Measurements from ENCODE around the gene SGTA.

Gene SGTA

DNA sequence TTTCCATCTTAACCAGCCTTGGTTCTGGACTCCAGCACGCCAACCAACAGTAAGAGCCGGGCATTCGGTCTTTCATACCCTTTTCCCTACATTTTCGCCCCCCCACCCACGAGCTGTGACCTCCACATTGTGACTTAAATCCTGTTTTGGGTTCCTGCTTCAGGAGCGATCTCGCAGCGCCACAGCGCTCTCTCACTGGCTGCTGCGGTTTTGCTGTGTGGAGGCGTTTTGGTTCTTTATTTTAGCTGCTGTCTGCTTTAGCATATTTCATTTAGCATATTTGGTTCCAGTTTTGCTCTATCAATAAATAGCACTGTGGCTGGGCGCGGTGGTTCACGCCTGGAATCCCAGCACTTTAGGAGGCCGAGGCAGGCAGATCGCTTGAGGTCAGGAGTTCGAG is 23.7 kb downstream of the SGTA start:
- Histone ChIP-seq H3K27me3 (ENCODE audit: low read length) (no peaks in the 10 kb centered on the region), H3K36me3 (ENCODE audit: low read length) (no peaks in the 10 kb centered on the region), H3K27ac (ENCODE audit: low read depth, low read length) (no peak overlapping the region), H3K9me2 (replicated peaks; ENCODE audit: insufficient read depth, low read length) (no peaks in the 10 kb centered on the region), H4K20me1 (ENCODE audit: low read depth, low read length) (no peaks in the 10 kb centered on the region), H3K9me3 (ENCODE audit: insufficient read depth, low read length) (no peaks in the 10 kb centered on the region), H3K4me3 (ENCODE audit: insufficient read depth, low read length, poor library complexity, severe bottlenecking) (no peak overlapping the region), H3K9ac (ENCODE audit: low read length) (no peak overlapping the region), H3K4me2 (ENCODE audit: low read depth, low read length, poor library complexity, severe bottlenecking) (no peak overlapping the region), H3F3A (ENCODE audit: insufficient read depth) (no peaks in the 10 kb centered on the region), H2AFZ (ENCODE audit: low read depth, low read length, severe bottlenecking) (no peak overlapping the region), H3K79me2 (ENCODE audit: insufficient read depth, low read length) (no peaks in the 10 kb centered on the region)
- TF ChIP-seq EZH2phosphoT487 (conservative IDR thresholded peaks at IDR 0.05; ENCODE audit: low read length) (no peak), CTCF (IDR thresholded peaks at IDR 0.05; ENCODE audit: insufficient read depth, low read length, poor library complexity, severe bottlenecking) (no peak)

DNA sequence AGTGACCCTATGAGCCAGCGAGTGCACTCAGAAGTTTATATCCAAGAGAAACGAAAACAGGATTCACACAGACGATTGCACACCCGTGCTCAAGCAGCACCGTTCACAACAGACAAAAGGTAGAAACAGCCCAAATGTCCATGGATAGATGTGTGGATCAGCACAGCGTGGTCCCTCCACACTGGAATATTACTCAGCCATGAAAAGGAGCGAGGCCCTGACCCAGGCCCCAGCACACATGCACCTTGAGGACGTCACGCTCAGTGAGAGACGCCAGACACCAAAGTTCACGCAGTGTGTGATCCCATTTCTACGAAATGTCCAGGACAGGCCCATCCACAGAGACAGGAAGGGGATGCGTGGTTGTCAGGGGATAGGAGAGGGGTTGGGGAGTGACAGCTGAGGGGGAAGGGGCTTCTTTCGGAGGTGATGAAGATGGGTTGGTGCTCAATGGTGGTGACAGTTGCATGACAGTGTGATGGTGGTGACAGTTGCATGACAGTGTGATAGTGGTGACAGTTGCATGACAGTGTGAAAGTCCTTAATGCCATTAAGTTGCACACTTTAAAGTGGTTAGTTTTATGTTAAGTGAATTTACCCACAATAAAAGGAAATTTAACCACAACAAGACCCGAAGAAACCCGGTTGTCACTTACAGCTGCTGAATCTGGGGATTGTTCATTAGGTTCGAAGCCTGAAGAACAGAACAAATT is 24.3 kb downstream of the SGTA start:
- Histone ChIP-seq H2AFZ (ENCODE audit: low read depth, low read length, severe bottlenecking) (no peak overlapping the region), H4K20me1 (ENCODE audit: low read depth, low read length) (no peaks in the 10 kb centered on the region), H3K4me2 (ENCODE audit: low read depth, low read length, poor library complexity, severe bottlenecking) (no peak overlapping the region), H3K36me3 (ENCODE audit: low read length) (no peaks in the 10 kb centered on the region), H3K9me2 (replicated peaks; ENCODE audit: insufficient read depth, low read length) (no peaks in the 10 kb centered on the region), H3K27ac (ENCODE audit: low read depth, low read length) (no peak overlapping the region), H3K9me3 (ENCODE audit: insufficient read depth, low read length) (no peaks in the 10 kb centered on the region), H3K27me3 (ENCODE audit: low read length) (no peaks in the 10 kb centered on the region), H3K9ac (ENCODE audit: low read length) (no peak overlapping the region), H3K79me2 (ENCODE audit: insufficient read depth, low read length) (no peaks in the 10 kb centered on the region), H3F3A (ENCODE audit: insufficient read depth) (no peaks in the 10 kb centered on the region), H3K4me3 (ENCODE audit: insufficient read depth, low read length, poor library complexity, severe bottlenecking) (no peak overlapping the region)
- TF ChIP-seq EZH2phosphoT487 (conservative IDR thresholded peaks at IDR 0.05; ENCODE audit: low read length) (no peak), CTCF (IDR thresholded peaks at IDR 0.05; ENCODE audit: insufficient read depth, low read length, poor library complexity, severe bottlenecking) (no peak)

- Histone ChIP-seq H3K9ac (ENCODE audit: low read length) (no peak overlapping the region), H3K9me3 (ENCODE audit: insufficient read depth, low read length) (no peaks in the 10 kb centered on the region), H3K27ac (ENCODE audit: low read depth, low read length) (no peak overlapping the region), H2AFZ (ENCODE audit: low read depth, low read length, severe bottlenecking) (no peak overlapping the region), H3K9me2 (replicated peaks; ENCODE audit: insufficient read depth, low read length) (no peaks in the 10 kb centered on the region), H3K36me3 (ENCODE audit: low read length) (no peaks in the 10 kb centered on the region), H3K79me2 (ENCODE audit: insufficient read depth, low read length) (no peaks in the 10 kb centered on the region), H4K20me1 (ENCODE audit: low read depth, low read length) (no peaks in the 10 kb centered on the region), H3K4me2 (ENCODE audit: low read depth, low read length, poor library complexity, severe bottlenecking) (no peak overlapping the region), H3K4me3 (ENCODE audit: insufficient read depth, low read length, poor library complexity, severe bottlenecking) (no peak overlapping the region), H3K27me3 (ENCODE audit: low read length) (no peaks in the 10 kb centered on the region), H3F3A (ENCODE audit: insufficient read depth) (no peaks in the 10 kb centered on the region)
- TF ChIP-seq CTCF (IDR thresholded peaks at IDR 0.05; ENCODE audit: insufficient read depth, low read length, poor library complexity, severe bottlenecking) = no peak
- no peak for TF ChIP-seq EZH2phosphoT487 (conservative IDR thresholded peaks at IDR 0.05; ENCODE audit: low read length)
Observed at GRCh38 chr19:2756921-2757881, 25.9 kb downstream of the SGTA start.

All from SU-DHL-6 (cell line).